ENCODE measurements around the gene SCLY. TPM values are rescaled to one million over a fixed set of nuclear protein-coding genes. Genes with fewer than 3 reads are reported as not detected.

SCLY gene
- total RNA-seq, 1 experiment from 2014 or later: 68.4 TPM

GRCh38 chr2:238013806-238014205 is 47.0 kb upstream of the SCLY start (continued):
- TF ChIP-seq STAT6 (CRISPR knock-in tag; conservative IDR thresholded peaks at IDR 0.05; ENCODE audit: low read depth): no peak
- TF ChIP-seq EMX1 (CRISPR knock-in tag; IDR thresholded peaks at IDR 0.05): no peak
- TF ChIP-seq ZNF317 (CRISPR knock-in tag; IDR thresholded peaks at IDR 0.05; ENCODE audit: borderline replicate concordance, low read depth): no peak
- TF ChIP-seq USF2 (CRISPR knock-in tag; IDR thresholded peaks at IDR 0.05): no peak
- no peak for TF ChIP-seq USF1 (CRISPR knock-in tag; IDR thresholded peaks at IDR 0.05)
- no peak for TF ChIP-seq TEAD4 (CRISPR knock-in tag; IDR thresholded peaks at IDR 0.05)
- TF ChIP-seq ZNF138 (CRISPR knock-in tag; conservative IDR thresholded peaks at IDR 0.05): no peak
- TF ChIP-seq ZNF512 (CRISPR knock-in tag; IDR thresholded peaks at IDR 0.05; ENCODE audit: borderline replicate concordance): no peak

GRCh38 chr2:238015705-238016104 is 45.1 kb upstream of the SCLY start:
- ChIA-PET CTCF (interaction anchor here (0.6 to 1.5 kb wide), 6 partner anchors 9 to 157 kb away, joined by 3 to 12 read pairs (median 4); no protein-coding TSS in a partner anchor), POLR2A (interaction anchor here (0.6 kb wide), 1 partner anchor 250 kb away, joined by 7 read pairs; no protein-coding TSS in a partner anchor)
- TF ChIP-seq ESRRA (CRISPR knock-in tag; IDR thresholded peaks at IDR 0.05; ENCODE audit: borderline replicate concordance) (no peak), MYBL2 (CRISPR knock-in tag; IDR thresholded peaks at IDR 0.05) (no peak), PRRX2 (CRISPR knock-in tag; IDR thresholded peaks at IDR 0.05) (no peak), ZNF281 (CRISPR knock-in tag; IDR thresholded peaks at IDR 0.05) (no peak), CTCF (IDR thresholded peaks at IDR 0.05) (0 out of 2 replicates have a peak, but pooled peaks have one; percentile 21), JAZF1 (CRISPR knock-in tag; IDR thresholded peaks at IDR 0.05) (no peak), ZNF317 (CRISPR knock-in tag; IDR thresholded peaks at IDR 0.05; ENCODE audit: borderline replicate concordance, low read depth) (no peak), ZNF416 (CRISPR knock-in tag; IDR thresholded peaks at IDR 0.05) (no peak)
- ATAC-seq: no peak
- H3K4me3 Mint-ChIP-seq: no peak overlapping the region
- H3K36me3 Mint-ChIP-seq: no peaks in the 10 kb centered on the region
- H3K27me3 Mint-ChIP-seq (ENCODE audit: low read depth): no peaks in the 10 kb centered on the region
- H3K27ac Mint-ChIP-seq: no peak overlapping the region
- no peak for DNase-seq (ENCODE audit: low spot score)
- no peaks in the 10 kb centered on the region for H3K4me1 Mint-ChIP-seq
- H3K9me3 Mint-ChIP-seq: no peaks in the 10 kb centered on the region
